Adrenal gland (tissue), 12 donors: ENCODE results near the gene HNRNPLL. TPM values are rescaled to one million over a fixed set of nuclear protein-coding genes. Genes with fewer than 3 reads are reported as not detected.

Source experiments
- DNase-seq, 7 donors: peaks; one replicate each; pipeline ENCODE4 v3.0.0-alpha.2; 2019 to 2020
- H3K27ac ChIP-seq, 5 donors: fragments of 200-600 bp; sonication (generic) in 4 of 5; 1 replicate in 3 of 5; 2 replicates in 2 of 5; pipeline versions ENCODE4 v1.5.1 to v1.8.0; 2016 to 2020; ENCODE audit warnings: mild to moderate bottlenecking in 1 of 5
- H3K27me3 ChIP-seq: fragments of 200-600 bp; 2 replicates; pipeline ENCODE4 v1.8.0; 2021
- H3K36me3 ChIP-seq, 2 donors: fragments of 200-600 bp; replicated peaks in 1 of 2; 1 replicate in 1 of 2; 2 replicates in 1 of 2; pipeline versions ENCODE4 v1.5.1 to v1.8.0; 2018 to 2022
- H3K4me1 ChIP-seq, 2 donors: fragments of 200-600 bp; replicated peaks in 1 of 2; 1 replicate in 1 of 2; 2 replicates in 1 of 2; pipeline versions ENCODE4 v1.5.1 to v1.8.0; 2018 to 2021
- H3K4me3 ChIP-seq, 4 donors: fragments of 200-600 bp; sonication (generic) in 3 of 4; one replicate each; pipeline ENCODE4 v1.5.1; 2016 to 2018
- H3K9me3 ChIP-seq, 3 donors: fragments of 200-600 bp; sonication (generic) in 1 of 3; replicated peaks in 1 of 3; 1 replicate in 2 of 3; 2 replicates in 1 of 3; pipeline versions ENCODE4 v1.5.1 to v1.8.0; 2016 to 2021
- CTCF ChIP-seq, 6 experiments: fragments of 450-650 bp in 4 of 6; fragments of 200-600 bp in 2 of 6; sonication (generic) in 1 of 6; IDR thresholded peaks; 1 replicate in 5 of 6; 2 replicates in 1 of 6; pipeline versions ENCODE4 v1.5.1 to v1.8.0; 2016 to 2021; ENCODE audit warnings: antibody characterized with exemption in 6 of 6, mild to moderate bottlenecking in 2 of 6, moderate library complexity in 1 of 6
- POLR2A ChIP-seq, 2 donors: fragments of 450-650 bp; IDR thresholded peaks; one replicate each; pipeline ENCODE4 v1.6.1; 2017; ENCODE audit warnings: antibody characterized with exemption in 2 of 2, mild to moderate bottlenecking in 2 of 2, moderate library complexity in 1 of 2
- WGBS, 4 donors: extraction: QIAGEN DNeasy Blood & Tissue Kit in 2 of 4; methylation state at CpG; one replicate each; pipeline versions ENCODE4 v1.1.5 to v1.1.7; 2013 to 2017; 5-methylcytosine and 5-hydroxymethylcytosine counted together
- intact Hi-C, 2 donors: fragments of 100-400 bp; cut with DNase I; formaldehyde crosslinking; loops; one replicate each; pipeline versions ENCODE4 v1.14.1 to v1.15.0; 2022 to 2023
- polyA plus RNA-seq, 3 donors: library from polyadenylated mRNA; stranded (reverse); fragments of 200-250 nt in 2 of 3; fragments of 350-450 nt in 1 of 3; fragmentation: Illumina TruSeq in 1 of 3; extraction: RNeasy Lipid Tissue Mini Kit (QIAGEN cat#74804) in 1 of 3; gene quantifications; one replicate each; pipeline ENCODE4 v1.2.3, GENCODE V29; 2013 to 2014
- total RNA-seq, 9 donors: library from RNA; depleted of rRNA in 4 of 9; stranded (reverse); fragments of >200 nt in 4 of 9; fragments of 120-200 nt in 1 of 9; fragmentation: NEBNext Ultra II Directional in 1 of 9; extraction: Animal tissue kit (Norgen Biotek cat#: 25700) in 1 of 9; gene quantifications; one replicate each; pipeline versions ENCODE4 v1.1.0 to v1.2.4, GENCODE V29; 2013 to 2023
- donor health status: healthy with polysubstance abuse.
- donor health status: Bipolar disorder and iron deficiency.
- donor health status: DM: yes; HTN: yes; CAD: no.
- donor health status: DM: no; HTN: no; CAD: no.
- donor health status: DM: no; HTN: no; CAD: no.
- donor health status: DM: yes; HTN: yes; CAD: no.

The HNRNPLL gene
- total and polyA plus RNA-seq, 12 donors, result 19.5 to 75.2 (median 49.4) TPM

DNA sequence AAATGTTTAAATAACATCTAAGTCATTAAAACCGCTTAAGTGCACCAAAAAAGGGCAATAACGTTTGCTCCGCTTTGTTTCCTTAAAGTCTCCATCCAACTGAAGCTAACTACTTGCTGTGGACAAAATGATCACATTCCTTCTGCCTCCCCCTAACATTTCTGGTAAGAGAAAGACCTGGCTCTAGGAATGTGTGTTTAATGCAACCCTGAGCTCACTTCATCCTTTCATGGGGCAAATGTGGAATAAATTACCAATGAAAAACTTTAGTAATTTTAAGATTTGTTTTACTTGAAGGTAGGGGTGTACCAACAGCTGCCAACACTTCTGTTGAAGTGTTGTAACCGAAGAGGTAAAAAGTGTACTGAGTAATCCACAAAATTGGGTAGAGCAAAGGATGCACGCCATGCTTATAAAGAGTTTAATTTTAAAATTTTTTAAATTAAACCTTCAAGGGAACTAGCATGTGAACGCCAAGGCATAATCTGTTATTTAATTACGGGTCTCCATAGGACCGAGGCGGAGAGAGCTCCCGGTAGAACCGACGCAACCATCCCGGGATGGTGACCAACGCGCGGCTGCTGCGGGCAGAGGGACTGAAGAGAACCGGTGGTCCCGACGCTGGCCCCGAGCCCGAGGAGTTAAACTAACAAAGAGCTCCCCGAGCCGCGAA lies 1.1 kb downstream of the HNRNPLL start:
- Histone ChIP-seq H3K4me1 (peaks cover 21 to 53% of the 10 kb centered on the region in 2 donors), H3K27me3 (no peaks in the 10 kb centered on the region), H3K4me3 (peak overlapping the region; percentile 71 to 99 (median 92)), H3K27ac (peak overlapping the region; percentile 91 to 99 (median 97)), H3K36me3 (no peaks in the 10 kb centered on the region), H3K9me3 (no peaks in the 10 kb centered on the region)
- TF ChIP-seq CTCF (IDR thresholded peaks at IDR 0.05) (no peak), POLR2A (IDR thresholded peaks at IDR 0.05) (peak in 1 of 2 donors; percentile 36)
- no peak for DNase-seq
- 0% methylated on average over 24 to 25 of the region's 25 CpGs for WGBS, 4 donors
- intact Hi-C loops, result loop anchor here (2.0 to 10.0 kb wide), 3 partner anchors 65 to 146 kb away; partner anchors contain the start of gene GALM (in 1 of the 2)

DNA sequence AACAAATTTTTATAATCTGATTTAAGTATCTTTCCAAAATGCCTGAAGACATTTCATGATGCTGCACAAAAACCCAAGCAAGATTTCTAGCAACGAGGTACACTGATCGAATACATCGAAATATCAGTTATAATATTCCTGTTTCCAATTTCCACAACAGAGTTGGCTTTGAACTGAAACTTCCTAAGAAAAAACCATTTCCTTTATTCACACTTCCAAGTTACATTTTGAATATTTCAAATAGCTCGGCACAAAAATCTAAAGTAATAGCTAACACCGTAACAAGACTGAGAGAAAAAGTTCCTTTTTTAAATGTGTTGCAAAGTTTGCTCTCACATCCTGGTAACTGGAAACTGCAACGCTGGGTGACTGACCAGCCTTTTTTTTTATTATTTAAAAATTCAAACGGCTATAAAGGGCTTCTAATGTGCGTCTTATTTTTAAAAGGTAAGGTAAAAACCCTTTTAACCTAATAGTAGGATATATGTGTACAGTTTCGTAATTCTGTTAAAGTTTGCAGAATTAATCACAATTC lies 1.7 kb downstream of the HNRNPLL start:
- no peaks in the 10 kb centered on the region for H3K9me3 ChIP-seq
- H3K4me1 ChIP-seq, result peaks cover 21 to 55% of the 10 kb centered on the region in 2 donors
- intact Hi-C loops, result loop anchor here in 1 of 2 donors (5.0 to 10.0 kb wide), 2 partner anchors 74 to 146 kb away; no protein-coding TSS in a partner anchor
- WGBS, 4 donors, result 4 to 7% (median 6%) methylated on average over 9 of the region's 9 CpGs
- DNase-seq, result no peak
- H3K4me3 ChIP-seq, result peak overlapping the region in 3 of 4 donors; percentile 46 to 92 (median 91)
- H3K27me3 ChIP-seq, result no peaks in the 10 kb centered on the region
- no peaks in the 10 kb centered on the region for H3K36me3 ChIP-seq
- TF ChIP-seq POLR2A (IDR thresholded peaks at IDR 0.05) (no peak), CTCF (IDR thresholded peaks at IDR 0.05) (no peak)
- peak overlapping the region; percentile 6 to 99 (median 97) for H3K27ac ChIP-seq

GRCh38 chr2:38600242-38600891 lies 2.4 kb downstream of the HNRNPLL start:
- DNase-seq, result peak in 2 of 7 donors; percentile 29 to 63
- peak overlapping the region in 4 of 5 donors; percentile 31 to 99 (median 67) for H3K27ac ChIP-seq
- no peaks in the 10 kb centered on the region for H3K27me3 ChIP-seq
- H3K9me3 ChIP-seq, result no peaks in the 10 kb centered on the region
- H3K4me1 ChIP-seq, result peaks cover 21 to 55% of the 10 kb centered on the region in 2 donors
- 21 to 31% (median 28%) methylated on average over 11 to 15 of the region's 15 CpGs for WGBS, 4 donors
- no peak for TF ChIP-seq CTCF (IDR thresholded peaks at IDR 0.05)
- TF ChIP-seq POLR2A (IDR thresholded peaks at IDR 0.05), result peak in 1 of 2 donors; percentile 32
- H3K36me3 ChIP-seq, result no peaks in the 10 kb centered on the region
- intact Hi-C loops, result loop anchor here in 1 of 2 donors (5.0 to 10.0 kb wide), 2 partner anchors 74 to 147 kb away; no protein-coding TSS in a partner anchor
- H3K4me3 ChIP-seq, result peak overlapping the region; percentile 2 to 92 (median 64)

- peak overlapping the region in 4 of 5 donors; percentile 16 to 99 (median 63) for H3K27ac ChIP-seq
- 13 to 32% (median 18%) methylated on average over 4 of the region's 4 CpGs for WGBS, 4 donors
Observed at GRCh38 chr2:38599706-38600105, 3.0 kb downstream of the HNRNPLL start.

More at GRCh38 chr2:38599706-38600105, 3.0 kb downstream of the HNRNPLL start:
- no peak for DNase-seq
- H3K9me3 ChIP-seq, result no peaks in the 10 kb centered on the region
- TF ChIP-seq POLR2A (IDR thresholded peaks at IDR 0.05) (no peak), CTCF (IDR thresholded peaks at IDR 0.05) (no peak)
- no peaks in the 10 kb centered on the region for H3K27me3 ChIP-seq
- H3K4me1 ChIP-seq, result peaks cover 21 to 57% of the 10 kb centered on the region in 2 donors
- H3K4me3 ChIP-seq, result peak overlapping the region in 2 of 4 donors; percentile 91 to 92
- no peaks in the 10 kb centered on the region for H3K36me3 ChIP-seq
- intact Hi-C loops, result loop anchor here (5.0 to 10.0 kb wide), 3 partner anchors 75 to 148 kb away; no protein-coding TSS in a partner anchor
